Activated CD4-positive, CD25-positive, alpha-beta regulatory T cell treated with anti-CD3 and anti-CD28 coated beads, Interleukin-2, amount 50 U/mL, for 24 hours (primary cell): ENCODE results near the gene MAPKAPK5.
A peak's percentile ranks its signal among the peaks of the same experiment; 100 is the strongest.
"Not testable (repeated sequence)": the region's sequence is repeated elsewhere in the genome, so short reads cannot be mapped to it uniquely, and the experiment has no call there.

ENCODE experiments used
- ATAC-seq, 2 donors: fragments of 150-1000 bp; cut with Tn5 transposase; one replicate each; pipeline ENCODE4 v1.10.0; 2021; ENCODE audit warnings: mild to moderate bottlenecking in 1 of 2, moderate library complexity in 1 of 2

Gene MAPKAPK5

GRCh38 chr12:111841750-111842555 lies at the start of gene MAPKAPK5:
Gene MAPKAPK5 (plus strand): TSS chr12:111842228. CDS start chr12:111842734, 506 bp downstream.
- peak; percentile 90 to 92 for ATAC-seq

GRCh38 chr12:111792856-111793235 lies 49.2 kb upstream of the MAPKAPK5 start:
- ATAC-seq, result no peak

- ATAC-seq, result no peak
Measured at GRCh38 chr12:111798182-111798581, 43.8 kb upstream of the MAPKAPK5 start.

- ATAC-seq, result no peak
Measured at GRCh38 chr12:111799758-111800157, 42.3 kb upstream of the MAPKAPK5 start.

GRCh38 chr12:111803038-111803626 lies 38.9 kb upstream of the MAPKAPK5 start:
- ATAC-seq, result no peak

GRCh38 chr12:111803851-111804250 lies 38.2 kb upstream of the MAPKAPK5 start:
- ATAC-seq, result no peak

GRCh38 chr12:111806304-111806703 lies 35.7 kb upstream of the MAPKAPK5 start:
- no peak for ATAC-seq

GRCh38 chr12:111807232-111807631 lies 34.8 kb upstream of the MAPKAPK5 start:
- ATAC-seq, result no peak

GRCh38 chr12:111812881-111813741 lies 28.9 kb upstream of the MAPKAPK5 start:
- ATAC-seq, result peak; percentile 65 to 66

GRCh38 chr12:111816065-111816615 lies 25.9 kb upstream of the MAPKAPK5 start:
- ATAC-seq, result no peak

- ATAC-seq, result not testable (repeated sequence)
Measured at GRCh38 chr12:111816898-111817297, 25.1 kb upstream of the MAPKAPK5 start.

GRCh38 chr12:111818340-111818739 lies 23.7 kb upstream of the MAPKAPK5 start:
- ATAC-seq, result no peak

GRCh38 chr12:111819191-111820158 lies 22.6 kb upstream of the MAPKAPK5 start:
- ATAC-seq, result no peak

GRCh38 chr12:111820828-111821227 lies 21.2 kb upstream of the MAPKAPK5 start:
- not testable (repeated sequence) for ATAC-seq

- no peak for ATAC-seq
Measured at GRCh38 chr12:111822886-111823285, 19.1 kb upstream of the MAPKAPK5 start.

- no peak for ATAC-seq
Measured at GRCh38 chr12:111823891-111824290, 18.1 kb upstream of the MAPKAPK5 start.

GRCh38 chr12:111824312-111824711 lies 17.7 kb upstream of the MAPKAPK5 start:
- ATAC-seq, result not testable (repeated sequence)

- no peak for ATAC-seq
Measured at GRCh38 chr12:111825509-111825908, 16.5 kb upstream of the MAPKAPK5 start.

GRCh38 chr12:111826316-111826715 lies 15.7 kb upstream of the MAPKAPK5 start:
- ATAC-seq, result no peak

- ATAC-seq, result no peak
Measured at GRCh38 chr12:111826992-111827391, 15.0 kb upstream of the MAPKAPK5 start.

- no peak for ATAC-seq
Measured at GRCh38 chr12:111827907-111828306, 14.1 kb upstream of the MAPKAPK5 start.
